Measurements from ENCODE around the gene PSMB2. TPM values are rescaled to one million over a fixed set of nuclear protein-coding genes. Genes with fewer than 3 reads are reported as not detected.

The PSMB2 gene
- total RNA-seq, 1 donor from 2014 or later = 36.5 TPM

GRCh38 chr1:35650416-35650815, 9.1 kb upstream of the PSMB2 start:
- ATAC-seq = no peak
- intact Hi-C loops (cut with DNase I) = no loop called here

GRCh38 chr1:35646043-35646442, 4.7 kb upstream of the PSMB2 start:
- DNase-seq (ENCODE audit: low spot score) (no peak), ATAC-seq (no peak)
- intact Hi-C loops (cut with DNase I) = no loop called here

More at GRCh38 chr1:35650416-35650815, 9.1 kb upstream of the PSMB2 start:
- no peak for DNase-seq (ENCODE audit: low spot score)

DNA sequence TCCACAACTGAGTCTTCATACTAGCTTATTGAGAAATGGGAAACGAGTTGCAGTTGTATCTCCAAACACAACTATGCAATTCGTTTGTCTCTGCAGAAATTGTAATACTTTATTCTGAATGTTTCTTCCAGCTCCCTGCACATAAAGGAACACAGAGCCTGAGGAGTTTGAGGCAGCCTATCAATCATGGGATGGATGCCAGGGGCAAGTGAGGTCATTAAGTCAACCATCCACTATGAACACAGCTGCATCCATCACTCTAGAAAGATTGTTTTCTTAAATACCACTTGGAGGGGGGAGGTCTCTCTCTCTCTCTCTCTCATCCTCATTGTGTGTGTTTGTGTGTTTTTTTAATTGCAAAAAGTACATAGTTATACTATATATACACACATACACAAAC, 2.9 kb upstream of the PSMB2 start:
- DNase-seq (ENCODE audit: low spot score) (no peak), ATAC-seq (no peak)
- intact Hi-C loops (cut with DNase I) = no loop called here

- intact Hi-C loops (cut with DNase I) = no loop called here
- ATAC-seq (no peak), DNase-seq (ENCODE audit: low spot score) (no peak)
Observed at GRCh38 chr1:35642471-35642955, 1.2 kb upstream of the PSMB2 start.

- DNase-seq (ENCODE audit: low spot score) (no peak), ATAC-seq (no peak)
- intact Hi-C loops (cut with DNase I) = no loop called here
Observed at GRCh38 chr1:35640380-35641232, 720 bp downstream of the PSMB2 start.

DNA sequence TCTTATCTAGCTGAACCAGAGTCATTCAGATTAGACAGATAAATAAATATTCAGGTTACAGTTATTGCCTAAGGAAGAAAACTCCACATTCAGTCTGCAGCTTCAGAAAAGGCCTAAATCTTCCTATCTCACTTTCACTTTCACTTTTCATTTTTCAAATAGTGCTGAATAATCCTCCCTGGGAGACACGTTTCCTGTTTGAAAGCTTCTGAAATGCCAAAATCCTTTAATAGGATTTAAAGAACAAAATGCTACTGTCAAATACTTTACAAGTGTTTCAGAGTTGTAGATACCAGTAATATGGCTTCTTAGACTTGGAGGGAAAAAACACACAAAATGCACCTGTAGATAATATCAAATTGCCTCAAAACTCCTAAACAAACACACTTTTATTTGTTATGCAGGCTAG, 3.9 kb downstream of the PSMB2 start:
- DNase-seq (ENCODE audit: low spot score) (no peak), ATAC-seq (no peak)
- intact Hi-C loops (cut with DNase I) = no loop called here

DNA sequence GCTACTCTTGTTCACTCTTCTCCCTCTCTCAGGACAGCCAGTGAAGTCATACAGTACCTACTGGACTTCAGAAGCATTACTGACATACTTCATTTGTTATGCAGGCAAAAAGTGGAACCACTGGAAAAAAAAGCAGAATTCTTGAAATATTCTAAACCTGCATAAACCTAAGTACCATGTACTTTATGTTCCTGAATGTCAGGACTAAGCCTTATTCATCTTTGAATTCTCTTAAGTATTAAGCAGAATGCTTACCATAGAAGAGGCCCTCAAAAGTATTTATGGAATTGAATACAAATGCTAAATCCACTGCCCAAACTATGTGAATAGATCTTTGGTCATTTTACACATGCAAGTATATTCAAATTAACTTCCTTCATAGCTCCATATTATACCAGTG, 7.8 kb downstream of the PSMB2 start:
- intact Hi-C loops (cut with DNase I) = no loop called here
- ATAC-seq = no peak
- DNase-seq (ENCODE audit: low spot score) = no peak

GRCh38 chr1:35631396-35631795, 9.9 kb downstream of the PSMB2 start:
- intact Hi-C loops (cut with DNase I) = no loop called here
- DNase-seq (ENCODE audit: low spot score) (no peak), ATAC-seq (no peak)

DNA sequence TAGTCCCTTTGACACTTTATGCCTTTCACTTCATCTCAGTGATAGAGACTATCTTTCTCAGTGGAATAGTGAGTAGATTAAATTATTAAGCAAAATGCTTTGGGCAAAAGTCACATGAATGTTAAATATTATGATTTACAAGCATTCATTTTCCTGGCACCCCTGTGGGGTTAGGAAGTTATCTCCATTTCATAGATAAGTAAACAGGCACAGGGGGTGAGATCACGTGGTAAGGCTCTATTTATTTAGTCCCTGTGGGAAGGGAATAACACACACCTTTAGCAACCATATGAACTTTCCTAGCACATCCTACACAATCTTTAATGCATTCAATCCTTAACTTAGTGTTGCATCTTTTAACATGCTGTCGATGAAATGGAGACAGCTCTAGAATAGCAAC, 12.3 kb downstream of the PSMB2 start:
- ATAC-seq = no peak
- no peak for DNase-seq (ENCODE audit: low spot score)
- intact Hi-C loops (cut with DNase I) = no loop called here

GRCh38 chr1:35623832-35624231, 17.5 kb downstream of the PSMB2 start:
- intact Hi-C loops (cut with DNase I) = no loop called here
- no peak for ATAC-seq
- no peak for DNase-seq (ENCODE audit: low spot score)

GRCh38 chr1:35622510-35623178, 18.7 kb downstream of the PSMB2 start:
- ATAC-seq (no peak), DNase-seq (ENCODE audit: low spot score) (no peak)
- intact Hi-C loops (cut with DNase I) = no loop called here

- DNase-seq (ENCODE audit: low spot score) (no peak), ATAC-seq (no peak)
- intact Hi-C loops (cut with DNase I) = no loop called here
Observed at GRCh38 chr1:35619237-35620121, 21.8 kb downstream of the PSMB2 start.

DNA sequence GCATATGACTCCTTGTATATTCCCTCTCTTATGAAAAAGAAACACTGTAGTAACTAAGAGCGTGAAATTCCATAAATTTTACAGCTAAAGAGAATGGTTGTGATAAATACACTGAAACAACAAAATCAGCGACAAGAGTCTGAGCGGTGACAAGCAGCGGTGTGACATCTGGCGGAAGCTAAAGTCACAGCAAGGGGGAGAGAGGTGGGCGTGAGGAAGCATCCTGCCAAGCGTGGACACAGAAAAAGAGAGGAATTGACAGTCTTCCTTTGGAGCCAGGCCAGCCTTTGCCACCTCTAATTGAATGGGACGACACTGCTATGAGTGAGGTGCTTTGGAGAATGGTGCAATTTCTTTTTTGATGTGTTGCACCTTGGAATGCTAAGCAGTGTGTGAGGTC, 25.9 kb downstream of the PSMB2 start:
- ATAC-seq = no peak
- intact Hi-C loops (cut with DNase I) = no loop called here
- DNase-seq (ENCODE audit: low spot score) = no peak

DNA sequence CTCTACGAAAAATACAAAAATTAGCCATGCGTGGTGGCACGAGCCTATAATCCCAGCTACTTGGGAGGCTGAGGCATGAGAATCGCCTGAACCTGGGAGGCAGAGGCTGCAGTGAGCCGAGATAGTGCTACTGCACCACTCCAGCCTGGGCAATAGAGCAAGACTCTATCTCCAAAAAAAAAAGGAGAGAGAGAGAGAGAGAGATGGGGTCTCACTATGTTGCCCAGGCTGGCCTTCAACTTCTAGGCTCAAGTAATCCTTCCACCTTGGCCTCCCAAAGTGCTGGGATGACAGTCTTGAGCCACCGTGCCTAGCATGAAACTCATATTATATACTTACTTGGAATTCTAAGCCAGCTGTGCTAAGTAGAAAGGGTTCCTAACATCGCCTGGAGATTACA, 29.7 kb downstream of the PSMB2 start:
- intact Hi-C loops (cut with DNase I) = no loop called here
- no peak for DNase-seq (ENCODE audit: low spot score)
- ATAC-seq = no peak

- DNase-seq (ENCODE audit: low spot score) = no peak
- intact Hi-C loops (cut with DNase I) = no loop called here
- ATAC-seq = no peak
Observed at GRCh38 chr1:35605867-35606182, 35.5 kb downstream of the PSMB2 start.

DNA sequence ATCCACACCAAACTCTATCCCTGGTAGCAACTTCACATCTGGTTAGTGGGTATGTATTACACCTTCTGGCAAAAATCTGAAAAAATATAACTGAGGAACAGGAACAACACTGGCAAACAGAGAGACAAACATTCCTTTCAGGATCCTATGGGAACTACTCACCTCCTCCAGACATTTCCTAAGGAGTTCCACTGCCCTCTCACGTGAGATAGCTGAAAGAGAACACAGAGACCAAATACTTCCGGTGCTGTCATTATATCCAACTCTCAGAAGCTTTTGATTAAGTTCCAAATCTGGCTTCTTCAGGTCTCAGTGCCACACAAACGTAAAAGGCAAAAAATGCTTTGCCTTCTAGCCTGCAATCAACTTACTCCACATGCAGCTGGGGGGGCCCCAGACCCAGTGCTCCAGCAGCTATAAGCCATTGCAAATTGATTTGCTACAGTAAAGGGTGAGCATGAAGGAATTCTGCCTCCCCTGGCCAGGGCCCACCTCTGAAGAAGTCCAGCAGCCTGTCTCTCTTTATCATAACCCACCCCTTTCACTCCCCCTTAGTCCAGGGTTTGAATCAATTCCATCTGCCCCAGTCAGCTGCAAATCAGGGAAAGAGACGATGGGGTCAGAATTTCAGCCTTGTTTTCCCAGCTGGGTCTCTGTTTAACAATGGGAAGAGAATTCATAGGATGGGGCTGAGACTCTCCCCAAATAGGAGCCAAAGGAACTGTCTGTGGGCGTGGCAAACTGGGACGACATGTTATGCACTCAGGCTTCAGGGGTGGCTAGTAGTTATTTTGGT, 36.1 kb downstream of the PSMB2 start:
- ATAC-seq (no peak), DNase-seq (ENCODE audit: low spot score) (no peak)
- intact Hi-C loops (cut with DNase I) = no loop called here

- ATAC-seq (no peak), DNase-seq (ENCODE audit: low spot score) (no peak)
- intact Hi-C loops (cut with DNase I) = no loop called here
Observed at GRCh38 chr1:35603941-35604340, 37.4 kb downstream of the PSMB2 start.

DNA sequence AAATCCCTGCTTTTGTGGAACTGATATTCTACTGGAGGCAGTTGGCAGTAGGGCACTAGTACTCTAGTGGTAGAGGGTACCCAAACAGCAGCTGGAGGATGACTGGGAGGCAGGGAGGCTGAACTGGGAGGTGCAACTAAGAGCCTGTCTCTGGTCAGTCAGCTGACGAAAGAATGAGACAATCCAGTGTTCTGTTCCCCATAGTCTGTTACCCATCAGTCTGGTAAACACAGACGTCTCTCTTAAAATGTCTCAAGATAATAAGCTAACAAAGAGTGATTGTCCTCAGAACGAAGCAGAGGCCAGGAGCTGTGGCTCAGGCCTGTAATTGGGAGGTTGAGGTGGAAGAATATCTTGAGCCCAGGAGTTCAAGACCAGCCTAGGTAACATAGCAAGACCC, 37.9 kb downstream of the PSMB2 start:
- DNase-seq (ENCODE audit: low spot score) = no peak
- ATAC-seq = peak; percentile 50
- intact Hi-C loops (cut with DNase I) = no loop called here

- intact Hi-C loops (cut with DNase I) = no loop called here
- no peak for DNase-seq (ENCODE audit: low spot score)
- ATAC-seq = no peak
Observed at GRCh38 chr1:35600593-35600992, 40.7 kb downstream of the PSMB2 start.
